Vagina (tissue), 2 donors: ENCODE results near the gene SNF8.

ENCODE experiments used
- CTCF ChIP-seq, 3 experiments: fragments of 450-650 bp in 2 of 3; fragments of 200-600 bp in 1 of 3; sonication (generic) in 1 of 3; IDR thresholded peaks; one replicate each; pipeline ENCODE4 v1.5.1; 2017 to 2019; ENCODE audit warnings: antibody characterized with exemption in 3 of 3, mild to moderate bottlenecking in 2 of 3, moderate library complexity in 2 of 3
- POLR2A ChIP-seq, 2 donors: fragments of 450-650 bp; IDR thresholded peaks; one replicate each; pipeline ENCODE4 v1.6.1; 2017; ENCODE audit warnings: antibody characterized with exemption in 2 of 2, mild to moderate bottlenecking in 2 of 2, moderate library complexity in 2 of 2
- POLR2AphosphoS5 ChIP-seq, 2 donors: sonication (generic); formaldehyde crosslinking; IDR thresholded peaks; one replicate each; pipeline ENCODE4 v1.9.0; 2017; ENCODE audit warnings: antibody characterized with exemption in 2 of 2, mild to moderate bottlenecking in 2 of 2, low read depth in 1 of 2; ENCODE audit not compliant: insufficient read depth in 1 of 2

GRCh38 chr17:48893646-48894508 is 50.8 kb downstream of the SNF8 start:
- TF ChIP-seq CTCF (IDR thresholded peaks at IDR 0.05) (no peak), POLR2A (IDR thresholded peaks at IDR 0.05) (no peak), POLR2AphosphoS5 (IDR thresholded peaks at IDR 0.05; ENCODE audit: insufficient read depth in 1 of 2, low read depth in 1 of 2) (no peak)
